Measurements from ENCODE around the gene WASF2. TPM values are rescaled to one million over a fixed set of nuclear protein-coding genes. Genes with fewer than 3 reads are reported as not detected.

Gene WASF2
- total RNA-seq, 1 experiment from 2014 or later = 134 TPM

GRCh38 chr1:27505420-27505680, 15.4 kb upstream of the WASF2 start:
- Histone ChIP-seq H3K4me1 (replicated peaks; ENCODE audit: insufficient read depth) (no peaks in the 10 kb centered on the region), H3K9me3 (ENCODE audit: insufficient read depth, low read depth) (no peaks in the 10 kb centered on the region), H3F3A (ENCODE audit: insufficient read depth, low read depth) (no peaks in the 10 kb centered on the region), H3K4me3 (no peak overlapping the region), H3K27ac (no peak overlapping the region), H3K27me3 (ENCODE audit: insufficient read depth, low read depth) (no peaks in the 10 kb centered on the region), H4K20me1 (ENCODE audit: insufficient read depth) (no peaks in the 10 kb centered on the region), H3K4me2 (no peak overlapping the region), H2AFZ (no peak overlapping the region), H3K79me2 (ENCODE audit: low read depth) (no peaks in the 10 kb centered on the region), H3K36me3 (ENCODE audit: low read depth) (no peaks in the 10 kb centered on the region), H3K9me2 (ENCODE audit: insufficient read depth) (no peaks in the 10 kb centered on the region)
- TF ChIP-seq EZH2 (IDR thresholded peaks at IDR 0.05; ENCODE audit: low read depth) (no peak), CTCF (conservative IDR thresholded peaks at IDR 0.05) (no peak)
- ChIA-PET POLR2A (ENCODE audit: unreplicated experiment) (interaction anchor here (0.6 kb wide), 1 partner anchor 364 kb away, joined by 7 read pairs; no protein-coding TSS in a partner anchor), CTCF (interaction anchor here (0.6 kb wide), 1 partner anchor 9 kb away, joined by 5 read pairs; no protein-coding TSS in a partner anchor)
- no TSS peak for BruUV-seq (replicated peaks)
- intact Hi-C loops (cut with micrococcal nuclease; ENCODE audit: unreplicated experiment) = no loop called here
- no peak for DNase-seq

GRCh38 chr1:27504588-27505419, 14.8 kb upstream of the WASF2 start:
- Histone ChIP-seq H3K9me2 (ENCODE audit: insufficient read depth) (no peaks in the 10 kb centered on the region), H3K27ac (no peak overlapping the region), H3K27me3 (ENCODE audit: insufficient read depth, low read depth) (no peaks in the 10 kb centered on the region), H4K20me1 (ENCODE audit: insufficient read depth) (no peaks in the 10 kb centered on the region), H3K4me2 (no peak overlapping the region), H3K79me2 (ENCODE audit: low read depth) (no peaks in the 10 kb centered on the region), H3K4me1 (replicated peaks; ENCODE audit: insufficient read depth) (no peaks in the 10 kb centered on the region), H2AFZ (no peak overlapping the region), H3K36me3 (ENCODE audit: low read depth) (no peaks in the 10 kb centered on the region), H3F3A (ENCODE audit: insufficient read depth, low read depth) (no peaks in the 10 kb centered on the region; the same call in 1 of the 2 replicates), H3K4me3 (no peak overlapping the region), H3K9me3 (ENCODE audit: insufficient read depth, low read depth) (no peaks in the 10 kb centered on the region)
- CTCF ChIA-PET = no interaction called here
- TF ChIP-seq CTCF (conservative IDR thresholded peaks at IDR 0.05) = no peak
- no peak for TF ChIP-seq EZH2 (IDR thresholded peaks at IDR 0.05; ENCODE audit: low read depth)
- POLR2A ChIA-PET (ENCODE audit: unreplicated experiment) = interaction anchor here (0.6 kb wide), 2 partner anchors 57 to 363 kb away, joined by 5 to 7 read pairs; no protein-coding TSS in a partner anchor
- intact Hi-C loops (cut with micrococcal nuclease; ENCODE audit: unreplicated experiment) = no loop called here
- BruUV-seq (replicated peaks) = no TSS peak
- DNase-seq = no peak

- CTCF ChIA-PET = interaction anchor here (0.6 kb wide), 1 partner anchor 53 kb away, joined by 3 read pairs; no protein-coding TSS in a partner anchor
- Histone ChIP-seq H2AFZ (no peak overlapping the region), H3F3A (ENCODE audit: insufficient read depth, low read depth) (no peaks in the 10 kb centered on the region; the same call in 1 of the 2 replicates), H3K9me2 (ENCODE audit: insufficient read depth) (no peaks in the 10 kb centered on the region), H3K4me1 (replicated peaks; ENCODE audit: insufficient read depth) (no peaks in the 10 kb centered on the region), H3K4me2 (no peak overlapping the region), H3K27me3 (ENCODE audit: insufficient read depth, low read depth) (no peaks in the 10 kb centered on the region), H3K27ac (no peak overlapping the region), H3K79me2 (ENCODE audit: low read depth) (no peaks in the 10 kb centered on the region), H4K20me1 (ENCODE audit: insufficient read depth) (no peaks in the 10 kb centered on the region), H3K36me3 (ENCODE audit: low read depth) (no peaks in the 10 kb centered on the region), H3K9me3 (ENCODE audit: insufficient read depth, low read depth) (no peaks in the 10 kb centered on the region), H3K4me3 (no peak overlapping the region)
- intact Hi-C loops (cut with micrococcal nuclease; ENCODE audit: unreplicated experiment) = no loop called here
- TF ChIP-seq EZH2 (IDR thresholded peaks at IDR 0.05; ENCODE audit: low read depth) (no peak), CTCF (conservative IDR thresholded peaks at IDR 0.05) (no peak)
- no peak for DNase-seq
- POLR2A ChIA-PET (ENCODE audit: unreplicated experiment) = no interaction called here
- no TSS peak for BruUV-seq (replicated peaks)
These were observed 14.0 kb upstream of the WASF2 start for GRCh38 chr1:27503844-27504587.

Data from PC-9 (cell line).